ENCODE results near the gene U2AF1.
"Not testable (repeated sequence)": the region's sequence is repeated elsewhere in the genome, so short reads cannot be mapped to it uniquely, and the experiment has no call there.

Gene U2AF1

GRCh38 chr21:43106965-43107793 lies at the start of gene U2AF1:
Gene U2AF1, minus strand, starts transcription at chr21:43107570. Its CDS starts 76 bp downstream, at chr21:43107494.
- H3K9me3 ChIP-seq (ENCODE audit: control insufficient read depth, insufficient read depth, low read length); H3K27me3 ChIP-seq (ENCODE audit: control insufficient read depth, insufficient read depth, low read length); H3K36me3 ChIP-seq (ENCODE audit: control insufficient read depth, insufficient read depth, low read length); H3K9ac ChIP-seq (ENCODE audit: low read depth, low read length); H3K4me1 ChIP-seq (ENCODE audit: control insufficient read depth, insufficient read depth, low read length): not testable (repeated sequence)
- H3K4me3 ChIP-seq (ENCODE audit: low read depth, low read length): peak within 1 kb of the TSS; percentile 49

- H3K9ac ChIP-seq (ENCODE audit: low read depth, low read length); H3K4me3 ChIP-seq (ENCODE audit: low read depth, low read length); H3K4me1 ChIP-seq (ENCODE audit: control insufficient read depth, insufficient read depth, low read length); H3K36me3 ChIP-seq (ENCODE audit: control insufficient read depth, insufficient read depth, low read length); H3K27me3 ChIP-seq (ENCODE audit: control insufficient read depth, insufficient read depth, low read length); H3K9me3 ChIP-seq (ENCODE audit: control insufficient read depth, insufficient read depth, low read length): not testable (repeated sequence)
Measured at GRCh38 chr21:43153601-43154000, 46.2 kb upstream of the U2AF1 start.

- H3K36me3 ChIP-seq (ENCODE audit: control insufficient read depth, insufficient read depth, low read length); H3K9me3 ChIP-seq (ENCODE audit: control insufficient read depth, insufficient read depth, low read length); H3K4me3 ChIP-seq (ENCODE audit: low read depth, low read length); H3K9ac ChIP-seq (ENCODE audit: low read depth, low read length); H3K27me3 ChIP-seq (ENCODE audit: control insufficient read depth, insufficient read depth, low read length); H3K4me1 ChIP-seq (ENCODE audit: control insufficient read depth, insufficient read depth, low read length): not testable (repeated sequence)
Measured at GRCh38 chr21:43149344-43149743, 42.0 kb upstream of the U2AF1 start.

- not testable (repeated sequence) for H3K36me3 ChIP-seq (ENCODE audit: control insufficient read depth, insufficient read depth, low read length); H3K9ac ChIP-seq (ENCODE audit: low read depth, low read length); H3K27me3 ChIP-seq (ENCODE audit: control insufficient read depth, insufficient read depth, low read length); H3K4me1 ChIP-seq (ENCODE audit: control insufficient read depth, insufficient read depth, low read length); H3K4me3 ChIP-seq (ENCODE audit: low read depth, low read length); H3K9me3 ChIP-seq (ENCODE audit: control insufficient read depth, insufficient read depth, low read length)
Measured at GRCh38 chr21:43147999-43148398, 40.6 kb upstream of the U2AF1 start.

GRCh38 chr21:43146637-43147036 lies 39.3 kb upstream of the U2AF1 start:
- H3K9me3 ChIP-seq (ENCODE audit: control insufficient read depth, insufficient read depth, low read length); H3K4me1 ChIP-seq (ENCODE audit: control insufficient read depth, insufficient read depth, low read length); H3K9ac ChIP-seq (ENCODE audit: low read depth, low read length); H3K4me3 ChIP-seq (ENCODE audit: low read depth, low read length); H3K27me3 ChIP-seq (ENCODE audit: control insufficient read depth, insufficient read depth, low read length); H3K36me3 ChIP-seq (ENCODE audit: control insufficient read depth, insufficient read depth, low read length): not testable (repeated sequence)

- H3K4me3 ChIP-seq (ENCODE audit: low read depth, low read length); H3K9me3 ChIP-seq (ENCODE audit: control insufficient read depth, insufficient read depth, low read length); H3K4me1 ChIP-seq (ENCODE audit: control insufficient read depth, insufficient read depth, low read length); H3K36me3 ChIP-seq (ENCODE audit: control insufficient read depth, insufficient read depth, low read length); H3K27me3 ChIP-seq (ENCODE audit: control insufficient read depth, insufficient read depth, low read length); H3K9ac ChIP-seq (ENCODE audit: low read depth, low read length): not testable (repeated sequence)
Measured at GRCh38 chr21:43141407-43141806, 34.0 kb upstream of the U2AF1 start.

- H3K4me3 ChIP-seq (ENCODE audit: low read depth, low read length); H3K27me3 ChIP-seq (ENCODE audit: control insufficient read depth, insufficient read depth, low read length); H3K36me3 ChIP-seq (ENCODE audit: control insufficient read depth, insufficient read depth, low read length); H3K9me3 ChIP-seq (ENCODE audit: control insufficient read depth, insufficient read depth, low read length); H3K9ac ChIP-seq (ENCODE audit: low read depth, low read length); H3K4me1 ChIP-seq (ENCODE audit: control insufficient read depth, insufficient read depth, low read length): not testable (repeated sequence)
Measured at GRCh38 chr21:43138944-43139343, 31.6 kb upstream of the U2AF1 start.

GRCh38 chr21:43134520-43134919 lies 27.1 kb upstream of the U2AF1 start:
- not testable (repeated sequence) for H3K27me3 ChIP-seq (ENCODE audit: control insufficient read depth, insufficient read depth, low read length); H3K4me1 ChIP-seq (ENCODE audit: control insufficient read depth, insufficient read depth, low read length); H3K36me3 ChIP-seq (ENCODE audit: control insufficient read depth, insufficient read depth, low read length); H3K9me3 ChIP-seq (ENCODE audit: control insufficient read depth, insufficient read depth, low read length); H3K4me3 ChIP-seq (ENCODE audit: low read depth, low read length); H3K9ac ChIP-seq (ENCODE audit: low read depth, low read length)

GRCh38 chr21:43130094-43130493 lies 22.7 kb upstream of the U2AF1 start:
- H3K36me3 ChIP-seq (ENCODE audit: control insufficient read depth, insufficient read depth, low read length); H3K27me3 ChIP-seq (ENCODE audit: control insufficient read depth, insufficient read depth, low read length); H3K9me3 ChIP-seq (ENCODE audit: control insufficient read depth, insufficient read depth, low read length); H3K4me1 ChIP-seq (ENCODE audit: control insufficient read depth, insufficient read depth, low read length); H3K4me3 ChIP-seq (ENCODE audit: low read depth, low read length); H3K9ac ChIP-seq (ENCODE audit: low read depth, low read length): not testable (repeated sequence)

- H3K9me3 ChIP-seq (ENCODE audit: control insufficient read depth, insufficient read depth, low read length); H3K4me3 ChIP-seq (ENCODE audit: low read depth, low read length); H3K27me3 ChIP-seq (ENCODE audit: control insufficient read depth, insufficient read depth, low read length); H3K36me3 ChIP-seq (ENCODE audit: control insufficient read depth, insufficient read depth, low read length); H3K9ac ChIP-seq (ENCODE audit: low read depth, low read length); H3K4me1 ChIP-seq (ENCODE audit: control insufficient read depth, insufficient read depth, low read length): not testable (repeated sequence)
Measured at GRCh38 chr21:43115956-43116355, 8.6 kb upstream of the U2AF1 start.

- not testable (repeated sequence) for H3K4me3 ChIP-seq (ENCODE audit: low read depth, low read length); H3K9me3 ChIP-seq (ENCODE audit: control insufficient read depth, insufficient read depth, low read length); H3K36me3 ChIP-seq (ENCODE audit: control insufficient read depth, insufficient read depth, low read length); H3K9ac ChIP-seq (ENCODE audit: low read depth, low read length); H3K27me3 ChIP-seq (ENCODE audit: control insufficient read depth, insufficient read depth, low read length); H3K4me1 ChIP-seq (ENCODE audit: control insufficient read depth, insufficient read depth, low read length)
Measured at GRCh38 chr21:43114483-43114882, 7.1 kb upstream of the U2AF1 start.

GRCh38 chr21:43109006-43109405 lies 1.6 kb upstream of the U2AF1 start:
- not testable (repeated sequence) for H3K4me1 ChIP-seq (ENCODE audit: control insufficient read depth, insufficient read depth, low read length); H3K9me3 ChIP-seq (ENCODE audit: control insufficient read depth, insufficient read depth, low read length); H3K9ac ChIP-seq (ENCODE audit: low read depth, low read length); H3K27me3 ChIP-seq (ENCODE audit: control insufficient read depth, insufficient read depth, low read length); H3K4me3 ChIP-seq (ENCODE audit: low read depth, low read length); H3K36me3 ChIP-seq (ENCODE audit: control insufficient read depth, insufficient read depth, low read length)

Measured in iPS-15b (cell line).